Activated T-cell treated with anti-CD3 and anti-CD28 coated beads for 1 hour (primary cell): ENCODE data around the gene UFSP2.
A peak's percentile ranks its signal among the peaks of the same experiment; 100 is the strongest.

Source experiments
- DNase-seq: peaks from one replicate; pipeline ENCODE4 v3.0.0-alpha.2; 2020; ENCODE audit warnings: low read depth

Gene UFSP2

DNA sequence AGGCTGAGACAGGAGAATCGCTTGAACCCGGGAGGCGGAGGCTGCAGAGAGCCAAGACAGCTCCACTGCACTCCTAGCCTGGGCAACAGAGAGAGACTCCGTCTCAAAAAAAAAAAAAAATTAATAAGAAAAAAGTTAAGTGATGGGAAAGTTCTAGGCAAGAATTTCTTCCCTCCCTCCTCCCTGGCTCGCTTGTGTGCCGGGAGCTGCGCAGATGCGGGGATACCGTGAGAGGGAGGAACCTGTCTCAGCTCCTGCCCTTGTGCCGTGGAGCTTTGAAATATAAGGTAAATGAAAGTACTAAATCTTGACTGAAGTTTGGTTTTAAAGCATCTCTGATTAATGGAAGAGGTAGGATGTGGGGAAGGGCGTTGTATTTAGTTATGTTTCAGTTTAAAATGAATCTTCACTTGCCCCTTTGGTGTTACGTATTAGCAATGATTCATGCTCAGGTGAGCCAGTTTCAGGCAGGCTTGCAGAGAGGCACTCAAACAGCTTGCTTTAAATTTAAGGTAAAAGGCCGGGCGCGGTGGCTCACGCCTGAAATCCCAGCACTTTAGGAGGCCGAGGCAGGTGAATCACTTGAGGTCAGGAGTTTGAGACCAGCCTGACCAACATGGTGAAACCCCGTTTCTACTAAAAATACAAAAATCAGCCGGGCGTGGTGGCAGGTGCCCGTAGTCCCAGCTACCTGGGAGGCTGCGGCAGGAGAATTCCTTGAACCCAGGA is 1.4 kb upstream of the UFSP2 start:
- DNase-seq: no peak

DNA sequence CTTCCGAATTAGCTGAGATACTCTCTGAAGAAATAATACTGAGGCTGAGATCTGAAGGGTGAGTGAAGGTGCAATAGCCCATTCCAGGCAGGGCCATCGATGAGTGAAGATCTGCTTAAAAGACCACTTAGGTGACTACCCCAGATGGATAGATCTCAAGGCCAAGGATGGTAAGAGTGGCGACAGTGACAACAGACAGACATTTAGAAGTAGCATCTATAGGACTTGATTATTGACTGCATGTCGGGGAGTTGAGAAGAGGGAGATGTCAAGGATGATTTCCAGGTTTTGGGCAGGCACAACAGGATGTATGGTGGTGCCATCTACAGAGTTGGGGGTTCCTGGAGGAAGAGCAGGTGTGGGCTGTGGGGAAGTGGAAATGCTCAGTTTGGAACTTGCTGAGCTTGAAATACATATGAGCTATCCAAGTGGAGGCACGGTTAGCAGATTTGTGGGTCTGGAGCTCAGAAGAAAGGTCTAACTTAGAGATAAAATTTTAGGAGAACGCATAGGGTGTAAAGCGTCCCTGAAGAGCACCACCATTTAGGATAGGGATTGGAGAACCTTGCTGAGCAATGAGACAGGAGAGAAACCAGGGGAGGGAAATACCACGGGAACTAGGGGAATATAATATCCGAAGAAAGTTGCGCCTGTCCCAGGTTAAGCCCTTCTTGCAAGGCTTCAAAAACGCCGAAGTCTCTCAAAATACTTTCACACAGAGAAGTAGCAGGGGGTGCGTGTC is 688 bp downstream of the UFSP2 start:
- no peak for DNase-seq

DNA sequence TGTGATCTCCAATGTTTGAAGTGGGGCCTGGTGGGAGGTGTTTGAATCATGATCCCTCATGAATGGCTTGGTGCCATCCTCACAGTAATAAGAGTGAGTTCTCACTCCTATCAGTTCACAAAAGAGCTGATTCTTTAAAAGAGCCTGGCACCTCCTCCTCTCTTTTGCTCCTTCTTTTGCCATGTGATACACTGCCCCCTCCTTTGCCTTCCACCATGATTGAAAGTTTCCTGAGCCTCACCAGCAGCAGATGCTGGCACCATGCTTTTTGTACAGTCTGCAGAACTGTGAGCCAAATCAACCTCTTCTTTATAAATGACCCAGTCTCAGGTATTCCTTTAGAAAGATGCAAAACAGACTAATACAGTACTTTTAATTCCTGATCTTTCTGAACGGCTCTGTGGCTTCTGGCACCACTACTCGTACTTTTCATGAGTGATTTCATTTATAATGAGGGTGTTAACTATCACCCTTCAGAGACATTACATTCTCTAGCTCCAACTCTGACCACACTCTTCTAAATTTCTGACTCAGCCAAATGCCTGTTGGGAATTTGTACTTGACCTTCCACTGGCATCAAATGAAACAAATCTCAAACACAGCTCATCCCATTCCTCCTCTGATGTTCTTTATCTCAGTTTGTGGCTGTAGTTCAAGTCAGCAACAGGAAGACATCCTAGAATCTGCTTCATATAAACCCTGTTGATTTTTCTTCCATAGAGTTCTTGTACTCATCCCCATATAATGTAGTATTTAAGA is 4.2 kb downstream of the UFSP2 start:
- no peak for DNase-seq

DNA sequence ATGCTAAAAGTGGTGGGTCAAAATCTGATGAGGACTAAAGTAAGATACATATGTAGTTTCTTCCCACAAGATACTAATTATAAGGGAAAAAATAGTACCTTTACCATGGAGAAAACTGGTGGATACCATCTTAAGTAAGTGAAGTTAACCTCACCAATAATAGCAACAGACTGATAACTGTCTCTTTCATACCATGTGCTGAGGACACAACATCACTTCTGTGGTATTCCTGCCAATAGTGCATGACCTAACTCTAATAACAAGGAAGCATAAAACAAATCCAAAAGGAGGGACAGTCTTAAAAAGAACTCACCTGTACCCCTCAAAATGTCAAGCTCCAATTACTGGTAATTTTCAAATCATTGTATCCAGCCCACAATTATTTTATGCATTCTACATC is 8.8 kb downstream of the UFSP2 start:
- no peak for DNase-seq

GRCh38 chr4:185412412-185412811 is 13.4 kb downstream of the UFSP2 start:
- DNase-seq: no peak

DNA sequence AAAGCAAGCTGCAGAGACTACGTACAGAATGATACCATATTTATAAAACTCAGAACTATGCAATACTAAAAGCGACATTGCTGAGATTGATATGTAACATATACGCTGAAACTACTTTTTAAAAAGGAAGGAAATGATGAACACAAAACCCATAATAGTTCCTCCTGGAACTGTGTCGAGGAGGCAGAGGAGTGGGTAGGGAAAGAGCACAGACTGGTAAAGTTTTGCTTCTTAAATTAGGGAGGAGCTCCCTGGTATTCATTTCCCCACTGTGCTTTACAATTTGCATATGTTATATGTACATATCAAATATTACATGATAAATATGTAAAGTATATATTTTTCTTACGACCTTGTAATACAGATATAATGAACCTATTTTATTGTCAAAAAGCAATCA is 13.9 kb downstream of the UFSP2 start:
- no peak for DNase-seq

DNA sequence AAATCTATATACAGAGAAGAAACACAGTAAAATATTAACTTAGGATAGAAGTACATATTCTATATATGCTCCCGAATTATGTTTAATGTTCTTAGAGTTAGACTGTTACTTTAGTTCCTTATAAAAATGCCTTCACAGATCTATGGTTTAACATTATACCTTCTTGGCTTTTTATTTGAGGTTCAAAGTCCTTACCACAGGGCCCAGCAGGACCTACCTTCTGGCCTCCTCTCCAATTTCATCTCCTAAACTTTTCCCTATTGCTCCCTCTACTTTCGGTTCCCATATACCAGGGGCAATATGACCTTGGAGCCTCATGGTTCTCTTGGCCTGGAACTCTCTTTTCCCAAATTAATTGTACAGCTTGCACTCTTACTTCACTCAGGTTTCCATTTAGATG is 17.3 kb downstream of the UFSP2 start:
- no peak for DNase-seq

DNA sequence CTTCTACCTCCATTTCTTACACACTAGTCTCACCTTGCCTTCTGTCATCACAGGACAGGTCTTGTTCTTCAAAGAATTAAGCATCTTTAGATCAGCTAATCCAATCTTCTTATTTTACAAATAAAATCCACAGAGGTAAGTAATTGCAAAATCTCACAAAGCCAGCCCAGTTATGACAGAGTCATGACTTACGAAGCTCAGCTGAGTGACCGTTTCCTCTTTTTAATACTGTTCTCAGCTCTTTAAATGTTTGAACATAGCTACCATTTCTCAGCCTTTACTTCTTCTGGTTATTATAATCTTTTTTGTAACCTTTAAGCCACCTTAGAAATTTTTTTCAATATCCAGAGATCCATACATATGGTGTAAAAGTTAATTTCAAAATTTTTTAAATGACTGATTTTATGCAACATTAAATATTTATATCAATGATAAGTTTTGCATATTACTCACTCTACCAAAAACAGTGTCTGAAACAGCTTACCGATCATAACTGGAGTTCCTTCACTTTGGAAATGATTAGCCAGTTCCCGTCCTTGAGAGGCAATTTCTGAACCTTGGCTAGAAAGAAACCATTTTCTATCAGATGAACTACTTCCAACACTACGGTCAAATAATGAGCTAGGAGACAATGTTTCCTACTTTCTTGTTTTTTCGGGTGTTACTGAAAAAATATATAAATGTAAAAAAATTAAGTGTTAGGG is 20.3 kb downstream of the UFSP2 start:
- DNase-seq: no peak

DNA sequence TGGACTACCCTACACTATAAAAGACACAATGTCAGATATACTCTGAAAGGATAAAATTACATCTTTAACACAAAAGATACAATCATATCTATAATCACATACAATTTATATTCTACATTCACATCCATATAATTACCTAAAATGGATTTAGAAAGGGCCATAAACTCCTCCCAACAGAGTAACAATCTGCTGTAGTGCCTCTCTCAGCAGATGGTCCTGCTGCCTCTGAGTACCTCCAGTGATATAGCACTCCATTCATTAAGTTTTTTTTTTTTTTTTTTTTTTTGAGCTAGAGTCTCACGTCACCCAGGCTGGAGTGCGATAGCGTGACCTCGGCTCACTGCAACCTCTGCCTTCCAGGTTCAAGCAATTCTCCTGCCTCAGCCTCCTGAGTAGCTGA is 21.7 kb downstream of the UFSP2 start:
- no peak for DNase-seq

DNA sequence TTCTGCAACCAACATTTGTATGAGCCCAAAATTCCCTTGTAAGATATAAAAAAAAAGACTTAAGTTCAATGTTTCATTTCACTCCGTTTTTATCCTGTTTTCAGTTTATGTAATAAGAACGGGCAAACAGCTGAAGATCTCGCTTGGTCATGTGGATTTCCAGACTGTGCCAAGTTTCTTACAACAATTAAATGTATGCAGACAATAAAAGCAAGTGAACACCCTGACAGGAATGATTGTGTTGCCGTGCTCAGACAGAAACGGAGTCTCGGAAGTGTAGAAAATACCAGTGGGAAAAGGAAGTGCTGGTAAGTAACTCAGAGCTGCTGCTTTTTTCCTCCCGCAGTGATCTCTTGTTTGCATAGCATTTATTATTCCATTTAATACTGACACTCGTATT is 26.3 kb downstream of the UFSP2 start:
- no peak for DNase-seq

DNA sequence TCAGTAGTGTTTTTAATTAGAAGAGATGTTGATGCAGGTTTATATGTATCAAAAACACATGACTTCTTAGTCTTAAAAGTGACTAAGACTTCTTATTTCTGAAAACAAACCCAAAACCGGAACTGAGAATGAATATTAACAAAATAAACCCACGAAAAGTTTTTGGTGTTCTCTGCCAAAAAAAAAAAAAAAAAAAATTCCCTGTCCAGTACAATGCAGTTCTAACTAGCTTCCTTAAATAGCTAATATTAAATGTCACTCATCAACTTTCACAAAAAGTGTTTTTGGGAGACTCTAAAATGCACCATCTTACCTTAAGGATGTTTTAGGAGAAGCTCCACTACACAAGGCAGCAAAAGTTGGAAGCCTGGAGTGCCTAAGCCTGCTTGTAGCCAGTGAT is 27.1 kb downstream of the UFSP2 start:
- no peak for DNase-seq

GRCh38 chr4:185396724-185397385 is 28.9 kb downstream of the UFSP2 start, which contains the start of gene ANKRD37:
Gene ANKRD37, plus strand, starts transcription at chr4:185396841. Its CDS starts 83 bp downstream, at chr4:185396924.
- no peak for DNase-seq

DNA sequence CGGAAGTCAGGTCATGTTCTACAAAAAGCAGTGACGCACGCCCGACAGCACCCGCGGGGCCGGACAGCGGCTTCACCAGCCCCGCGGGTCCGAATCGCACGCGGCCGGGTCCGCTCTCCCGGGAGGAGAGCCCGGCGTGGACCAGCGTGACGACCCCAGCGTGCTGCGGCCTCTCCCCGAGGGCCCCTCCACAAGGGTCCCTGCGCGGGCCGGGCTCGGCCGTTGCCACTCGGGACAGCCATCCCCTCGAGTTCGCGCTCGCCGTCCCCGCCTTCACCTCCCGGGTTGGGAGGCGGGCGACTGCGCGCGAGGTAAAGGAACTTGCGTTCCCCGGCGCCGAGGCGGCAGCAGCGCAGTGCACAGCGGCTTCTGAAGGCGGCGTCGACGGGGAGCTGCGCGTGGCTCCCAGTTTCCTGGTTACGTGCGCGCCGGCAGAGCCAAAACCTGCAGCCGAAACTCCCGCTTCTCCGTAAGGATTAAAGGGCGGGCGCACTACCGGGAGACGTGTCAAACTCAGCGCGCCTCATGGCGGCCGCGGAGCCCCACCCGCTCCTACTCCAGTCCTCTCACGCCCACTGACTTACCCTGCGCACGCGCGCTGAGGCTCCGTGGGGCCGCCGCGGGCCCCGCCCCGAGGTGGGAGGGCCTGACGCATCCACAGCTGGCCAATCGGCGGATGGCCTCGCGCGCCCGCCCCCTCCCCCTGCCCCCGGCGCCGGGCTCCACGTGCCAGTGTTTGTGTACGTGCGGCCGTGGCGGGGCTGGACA is 29.6 kb downstream of the UFSP2 start:
- DNase-seq: peak; percentile 92

GRCh38 chr4:185395238-185395955 is 30.4 kb downstream of the UFSP2 start, which contains the start of gene LRP2BP:
Gene LRP2BP, minus strand, starts transcription at chr4:185395924. Its CDS starts 17,738 bp downstream, at chr4:185378186.
- DNase-seq: no peak

GRCh38 chr4:185394568-185395237 is 31.1 kb downstream of the UFSP2 start:
- no peak for DNase-seq

- no peak for DNase-seq
These were observed 33.6 kb downstream of the UFSP2 start for GRCh38 chr4:185392156-185392555.

- DNase-seq: no peak
These were observed 34.8 kb downstream of the UFSP2 start for GRCh38 chr4:185390941-185391340.

- DNase-seq: no peak
These were observed 37.8 kb downstream of the UFSP2 start for GRCh38 chr4:185387957-185388356.

GRCh38 chr4:185384930-185385331 is 40.8 kb downstream of the UFSP2 start:
- DNase-seq: no peak

GRCh38 chr4:185384061-185384460 is 41.7 kb downstream of the UFSP2 start:
- no peak for DNase-seq
